T-cell (primary cell): Measurements from ENCODE around the gene RNF215. TPM values are rescaled to one million over a fixed set of nuclear protein-coding genes. Genes with fewer than 3 reads are reported as not detected.

Experiments used
- ATAC-seq, 4 experiments: fragments of 200-7000 bp in 3 of 4; fragments of 150-1000 bp in 1 of 4; cut with Tn5 transposase; replicated peaks in 1 of 4; 1 replicate in 3 of 4; 2 replicates in 1 of 4; pipeline ENCODE4 v1.10.0; 2021; ENCODE audit warnings: moderate library complexity in 3 of 4, mild to moderate bottlenecking in 2 of 4, moderate number of reproducible peaks in 1 of 4
- CTCF ChIA-PET, 2 donors: fragments of 300-600 bp; sonication (Branson Sonifier 250); formaldehyde crosslinking; loops; one replicate each; lab custom pipeline; 2022; ENCODE audit warnings: antibody characterized with exemption in 2 of 2; lab: Charles Lee
- POLR2A ChIA-PET, 2 donors: fragments of 300-600 bp; sonication (Branson Sonifier 250); formaldehyde crosslinking; loops; one replicate each; lab custom pipeline; 2022; ENCODE audit warnings: antibody characterized with exemption in 2 of 2; lab: Charles Lee
- DNase-seq, 35 experiments: peaks; one replicate each; pipeline versions ENCODE4 v3.0.0 to v3.0.0-alpha.2; 2013 to 2023
- H3K27ac ChIP-seq: one replicate; pipeline ENCODE4 v1.5.1; 2013; ENCODE audit warnings: low read length
- H3K27me3 ChIP-seq, 2 experiments: replicated peaks in 1 of 2; 1 replicate in 1 of 2; 2 replicates in 1 of 2; pipeline versions ENCODE4 v1.6.1 to v1.7.0; 2013; ENCODE audit warnings: low read length in 1 of 2, mixed read lengths in 1 of 2; ENCODE audit not compliant: control insufficient read depth in 2 of 2, insufficient read depth in 2 of 2; ENCODE audit errors: extremely low read depth in 1 of 2
- H3K36me3 ChIP-seq, 2 donors: 1 replicate in 1 of 2; 2 replicates in 1 of 2; pipeline versions ENCODE4 v1.6.1 to v1.7.0; 2013; ENCODE audit warnings: low read length in 1 of 2; ENCODE audit not compliant: control insufficient read depth in 2 of 2, insufficient read depth in 1 of 2; ENCODE audit errors: extremely low read depth in 1 of 2
- H3K4me1 ChIP-seq, 2 experiments: 1 replicate in 1 of 2; 2 replicates in 1 of 2; pipeline versions ENCODE4 v1.6.1 to v1.7.0; 2013; ENCODE audit warnings: low read length in 2 of 2, mixed read lengths in 1 of 2; ENCODE audit not compliant: insufficient read depth in 2 of 2, control insufficient read depth in 1 of 2; ENCODE audit errors: extremely low read depth in 1 of 2
- H3K4me3 ChIP-seq, 2 donors: 1 replicate in 1 of 2; 2 replicates in 1 of 2; pipeline versions ENCODE4 v1.5.1 to v1.7.0; 2013; ENCODE audit warnings: mild to moderate bottlenecking in 2 of 2, low read length in 1 of 2, moderate library complexity in 1 of 2; ENCODE audit not compliant: control insufficient read depth in 1 of 2; ENCODE audit errors: extremely low read depth in 1 of 2
- H3K9me3 ChIP-seq: 2 replicates; pipeline ENCODE4 v1.7.0; 2013
- H3K27ac Mint-ChIP-seq, 2 donors: one replicate each; pipeline ENCODE4 v1.8.0; 2020 to 2021; ENCODE audit warnings: mild to moderate bottlenecking in 2 of 2, mixed read lengths in 2 of 2
- H3K27me3 Mint-ChIP-seq, 2 donors: one replicate each; pipeline ENCODE4 v1.8.0; 2021 to 2022; ENCODE audit warnings: mixed read lengths in 2 of 2
- H3K36me3 Mint-ChIP-seq: one replicate; pipeline ENCODE4 v1.8.0; 2021; ENCODE audit warnings: mixed read lengths
- H3K4me1 Mint-ChIP-seq, 3 donors: one replicate each; pipeline ENCODE4 v1.8.0; 2020 to 2022; ENCODE audit warnings: mixed read lengths in 3 of 3, mild to moderate bottlenecking in 1 of 3
- H3K4me3 Mint-ChIP-seq, 3 donors: one replicate each; pipeline ENCODE4 v1.8.0; 2020 to 2022; ENCODE audit warnings: mild to moderate bottlenecking in 3 of 3, mixed read lengths in 3 of 3, moderate library complexity in 3 of 3
- H3K9me3 Mint-ChIP-seq, 3 donors: one replicate each; pipeline ENCODE4 v1.8.0; 2020 to 2022; ENCODE audit warnings: mixed read lengths in 3 of 3
- WGBS: methylation state at CpG from one replicate; pipeline ENCODE4 v1.1.5; 2013; ENCODE audit warnings: missing lambda C conversion rate; ENCODE audit not compliant: insufficient coverage; 5-methylcytosine and 5-hydroxymethylcytosine counted together
- total RNA-seq, 35 experiments: library from RNA in 6 of 35; stranded (reverse) in 6 of 35; fragments of 120-200 nt in 1 of 35; gene quantifications; one replicate each; pipeline versions ENCODE4 v1.2.1 to v1.2.4 and lab custom pipeline; 2013 to 2026

The RNF215 gene
- 1 to 10 TPM; 6.2 to 8.4 (median 6.3) TPM for total RNA-seq
- 4.4 TPM for total RNA-seq (2013)
- 0.95 to 10.5 (median 7.3) reads per million in 29 experiments for total RNA-seq (lab: John Stamatoyannopoulos, UW)

- peak within 1 kb of the TSS; percentile 35 to 53 for H3K4me3 ChIP-seq
- Mint-ChIP-seq H3K27ac (peak within 1 kb of the TSS; percentile 49 to 68), H3K27me3 (no peaks in the 10 kb centered on the region), H3K4me3 (peak within 1 kb of the TSS; percentile 66 to 77 (median 73)), H3K36me3 (no peaks in the 10 kb centered on the region), H3K4me1 (peaks cover 15 to 24% (median 20%) of the 10 kb centered on the region in 3 donors), H3K9me3 (no peaks in the 10 kb centered on the region)
- H3K27me3 ChIP-seq: peaks cover 0 to 4% of the 10 kb centered on the region in 2 experiments
- H3K9me3 ChIP-seq: no peaks in the 10 kb centered on the region
- DNase-seq (peak; percentile 41 to 91 (median 68)), ATAC-seq (peak; percentile 85 to 89 (median 86))
- ChIA-PET POLR2A (interaction anchor here in 1 of 2 donors (0.6 kb wide), 1 partner anchor 480 kb away, joined by 3 read pairs; no protein-coding TSS in a partner anchor), CTCF (interaction anchor here (0.6 to 4.5 kb wide), 17 partner anchors 18 to 606 kb away, joined by 3 to 83 read pairs (median 4); partner anchors contain the start of genes CASTOR1 (in 1 of the 2), MTFP1 (in 1 of the 2) and TBC1D10A (in 1 of the 2))
- peaks cover 3 to 22% of the 10 kb centered on the region in 2 experiments for H3K4me1 ChIP-seq
- H3K27ac ChIP-seq: no peak within 1 kb of the TSS
- WGBS: under 1% methylated on average over 90 of the region's 95 CpGs
- no peaks in the 10 kb centered on the region for H3K36me3 ChIP-seq
Measured at GRCh38 chr22:30386960-30387827, at the start of gene RNF215. TSS of gene RNF215 (minus strand) at chr22:30387411. CDS start at chr22:30387313, 98 bp downstream.

GRCh38 chr22:30436196-30436595, 49.0 kb upstream of the RNF215 start:
- H3K4me3 Mint-ChIP-seq: peak overlapping the region; percentile 64 to 81 (median 71)
- H3K27ac ChIP-seq: peak overlapping the region; percentile 100
- H3K4me3 ChIP-seq: peak overlapping the region; percentile 46 to 53
- H3K4me1 Mint-ChIP-seq: peaks cover 23 to 29% (median 26%) of the 10 kb centered on the region in 3 donors
- H3K9me3 ChIP-seq: no peaks in the 10 kb centered on the region
- no peaks in the 10 kb centered on the region for H3K36me3 ChIP-seq
- peaks cover 20 to 28% of the 10 kb centered on the region in 2 donors for H3K27me3 Mint-ChIP-seq
- peak overlapping the region; percentile 93 to 99 for H3K27ac Mint-ChIP-seq
- peaks cover 14% of the 10 kb centered on the region for H3K36me3 Mint-ChIP-seq
- H3K4me1 ChIP-seq: peaks cover 0 to 20% of the 10 kb centered on the region in 2 experiments
- CTCF ChIA-PET: interaction anchor here (0.5 to 1.6 kb wide), 5 partner anchors 10 to 49 kb away, joined by 3 to 7 read pairs (median 5); partner anchors contain the start of gene RNF215 (in 1 of the 2)
- H3K27me3 ChIP-seq: peaks cover 0 to 39% of the 10 kb centered on the region in 2 experiments
- WGBS: 90% methylated on average over 2 of the region's 2 CpGs
- H3K9me3 Mint-ChIP-seq: peaks cover 2 to 16% (median 4%) of the 10 kb centered on the region in 3 donors
- DNase-seq: peak in 8 of 35 experiments; percentile 10 to 53 (median 29)
- ATAC-seq: no peak
- POLR2A ChIA-PET: interaction anchor here (1.0 to 1.6 kb wide), 2 partner anchors 12 to 23 kb away, joined by 6 to 9 read pairs; no protein-coding TSS in a partner anchor

GRCh38 chr22:30435674-30436126, 48.5 kb upstream of the RNF215 start:
- Histone ChIP-seq H3K4me1 (peaks cover 0 to 20% of the 10 kb centered on the region in 2 experiments), H3K9me3 (no peaks in the 10 kb centered on the region), H3K36me3 (no peaks in the 10 kb centered on the region), H3K27ac (peak overlapping the region; percentile 100), H3K27me3 (peaks cover 0 to 34% of the 10 kb centered on the region in 2 experiments), H3K4me3 (peak overlapping the region; percentile 46 to 53)
- peak; percentile 62 to 98 (median 92) for DNase-seq
- ChIA-PET POLR2A (interaction anchor here (0.6 to 1.6 kb wide), 3 partner anchors 12 to 24 kb away, joined by 6 to 9 read pairs (median 7); no protein-coding TSS in a partner anchor), CTCF (interaction anchor here (0.5 to 2.1 kb wide), 6 partner anchors 9 to 48 kb away, joined by 4 to 12 read pairs (median 6); partner anchors contain the start of genes RNF215 (in 1 of the 2) and SEC14L2 (in 1 of the 2))
- Mint-ChIP-seq H3K9me3 (peaks cover 2 to 16% (median 4%) of the 10 kb centered on the region in 3 donors), H3K36me3 (peaks cover 14% of the 10 kb centered on the region), H3K27ac (peak overlapping the region; percentile 93 to 99), H3K4me1 (peaks cover 21 to 27% (median 26%) of the 10 kb centered on the region in 3 donors), H3K4me3 (peak overlapping the region; percentile 64 to 81 (median 71)), H3K27me3 (peaks cover 16 to 24% of the 10 kb centered on the region in 2 donors)
- ATAC-seq: peak; percentile 90 to 95 (median 91)
- WGBS: 5% methylated on average over 6 of the region's 6 CpGs

GRCh38 chr22:30434843-30435242, 47.6 kb upstream of the RNF215 start:
- ATAC-seq (no peak), DNase-seq (peak in 7 of 35 experiments; percentile 3 to 38 (median 18))
- H3K27ac Mint-ChIP-seq: peak overlapping the region; percentile 93 to 99
- peaks cover 14% of the 10 kb centered on the region for H3K36me3 Mint-ChIP-seq
- H3K4me1 Mint-ChIP-seq: peaks cover 21 to 26% (median 24%) of the 10 kb centered on the region in 3 donors
- Histone ChIP-seq H3K36me3 (no peaks in the 10 kb centered on the region), H3K9me3 (no peaks in the 10 kb centered on the region), H3K4me3 (no peak overlapping the region), H3K4me1 (peaks cover 0 to 20% of the 10 kb centered on the region in 2 experiments), H3K27ac (peak overlapping the region; percentile 100), H3K27me3 (peaks cover 0 to 25% of the 10 kb centered on the region in 2 experiments)
- ChIA-PET POLR2A (interaction anchor here (0.6 to 1.1 kb wide), 4 partner anchors 11 to 830 kb away, joined by 3 to 7 read pairs (median 4); no protein-coding TSS in a partner anchor), CTCF (interaction anchor here in 1 of 2 donors (1.1 to 2.1 kb wide), 2 partner anchors 10 to 38 kb away, joined by 5 to 12 read pairs; partner anchors contain the start of gene SEC14L2)
- WGBS: 88% methylated on average over 1 of the region's 1 CpG
- peaks cover 9 to 15% of the 10 kb centered on the region in 2 donors for H3K27me3 Mint-ChIP-seq
- H3K9me3 Mint-ChIP-seq: peaks cover 2 to 16% (median 4%) of the 10 kb centered on the region in 3 donors
- H3K4me3 Mint-ChIP-seq: peak overlapping the region in 2 of 3 donors; percentile 64 to 71

GRCh38 chr22:30433773-30434172, 46.6 kb upstream of the RNF215 start:
- Histone ChIP-seq H3K4me3 (no peak overlapping the region), H3K9me3 (no peaks in the 10 kb centered on the region), H3K36me3 (peaks cover 0 to under 1% of the 10 kb centered on the region in 2 donors), H3K27ac (no peak overlapping the region), H3K4me1 (peaks cover 0 to 20% of the 10 kb centered on the region in 2 experiments), H3K27me3 (peaks cover 0 to 14% of the 10 kb centered on the region in 2 experiments)
- WGBS: 100% methylated on average over 1 of the region's 1 CpG
- ATAC-seq (no peak), DNase-seq (no peak)
- peaks cover 21 to 26% (median 24%) of the 10 kb centered on the region in 3 donors for H3K4me1 Mint-ChIP-seq
- no peak overlapping the region for H3K4me3 Mint-ChIP-seq
- peaks cover 14% of the 10 kb centered on the region for H3K36me3 Mint-ChIP-seq
- H3K27me3 Mint-ChIP-seq: peaks cover 7 to 10% of the 10 kb centered on the region in 2 donors
- H3K9me3 Mint-ChIP-seq: peaks cover 2 to 16% (median 4%) of the 10 kb centered on the region in 3 donors
- no peak overlapping the region for H3K27ac Mint-ChIP-seq
- POLR2A ChIA-PET: interaction anchor here (0.5 to 1.5 kb wide), 4 partner anchors 10 to 30 kb away, joined by 3 to 7 read pairs (median 5); no protein-coding TSS in a partner anchor
- CTCF ChIA-PET: interaction anchor here (0.9 to 2.1 kb wide), 4 partner anchors 9 to 146 kb away, joined by 3 to 12 read pairs (median 4); no protein-coding TSS in a partner anchor
